ENCODE results near the gene SF3A2.

SF3A2 gene

GRCh38 chr19:2246014-2246620 is 9.5 kb downstream of the SF3A2 start:
- no peak for DNase-seq (ENCODE audit: low spot score)
- CTCF ChIA-PET = no interaction called here
- peak overlapping the region; percentile 68 for H3K27ac ChIP-seq
- TF ChIP-seq, protein P1, sequence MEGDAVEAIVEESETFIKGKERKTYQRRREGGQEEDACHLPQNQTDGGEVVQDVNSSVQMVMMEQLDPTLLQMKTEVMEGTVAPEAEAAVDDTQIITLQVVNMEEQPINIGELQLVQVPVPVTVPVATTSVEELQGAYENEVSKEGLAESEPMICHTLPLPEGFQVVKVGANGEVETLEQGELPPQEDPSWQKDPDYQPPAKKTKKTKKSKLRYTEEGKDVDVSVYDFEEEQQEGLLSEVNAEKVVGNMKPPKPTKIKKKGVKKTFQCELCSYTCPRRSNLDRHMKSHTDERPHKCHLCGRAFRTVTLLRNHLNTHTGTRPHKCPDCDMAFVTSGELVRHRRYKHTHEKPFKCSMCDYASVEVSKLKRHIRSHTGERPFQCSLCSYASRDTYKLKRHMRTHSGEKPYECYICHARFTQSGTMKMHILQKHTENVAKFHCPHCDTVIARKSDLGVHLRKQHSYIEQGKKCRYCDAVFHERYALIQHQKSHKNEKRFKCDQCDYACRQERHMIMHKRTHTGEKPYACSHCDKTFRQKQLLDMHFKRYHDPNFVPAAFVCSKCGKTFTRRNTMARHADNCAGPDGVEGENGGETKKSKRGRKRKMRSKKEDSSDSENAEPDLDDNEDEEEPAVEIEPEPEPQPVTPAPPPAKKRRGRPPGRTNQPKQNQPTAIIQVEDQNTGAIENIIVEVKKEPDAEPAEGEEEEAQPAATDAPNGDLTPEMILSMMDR (conservative IDR thresholded peaks at IDR 0.05; ENCODE audit: low read depth) = no peak
- POLR2A ChIA-PET (ENCODE audit: low non-redundant PET) = no interaction called here

DNA sequence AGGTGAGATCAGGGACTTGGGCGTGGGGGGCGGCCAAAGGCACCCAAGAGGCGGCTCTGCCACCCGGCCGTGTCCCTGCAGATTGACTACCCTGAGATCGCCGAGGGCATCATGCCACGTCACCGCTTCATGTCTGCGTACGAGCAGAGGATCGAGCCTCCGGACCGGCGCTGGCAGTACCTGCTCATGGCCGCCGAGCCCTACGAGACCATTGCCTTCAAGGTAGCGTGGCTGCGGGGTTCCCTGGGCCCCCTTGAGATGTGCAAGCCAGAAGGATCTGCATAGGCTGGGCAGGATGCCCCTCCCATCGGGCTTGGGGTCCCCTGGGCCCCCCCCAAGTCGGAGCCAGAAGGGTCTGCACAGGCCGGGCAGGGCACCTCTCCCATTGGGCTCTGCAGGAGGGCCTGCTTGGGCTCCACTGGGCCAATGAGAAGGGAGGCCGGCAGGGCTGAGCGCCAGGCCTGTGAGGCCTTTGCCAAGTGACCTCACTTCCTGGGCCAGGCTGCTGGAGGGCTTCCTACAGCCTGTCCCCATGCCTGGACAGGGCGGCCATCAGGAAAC is 10.3 kb downstream of the SF3A2 start:
- TF ChIP-seq, protein P1 (conservative IDR thresholded peaks at IDR 0.05; ENCODE audit: low read depth) = no peak
- no peak for DNase-seq (ENCODE audit: low spot score)
- POLR2A ChIA-PET (ENCODE audit: low non-redundant PET) = no interaction called here
- CTCF ChIA-PET = no interaction called here
- peak overlapping the region; percentile 68 for H3K27ac ChIP-seq

- ChIA-PET CTCF (no interaction called here), POLR2A (ENCODE audit: low non-redundant PET) (no interaction called here)
- H3K27ac ChIP-seq = peak overlapping the region; percentile 68
- no peak for DNase-seq (ENCODE audit: low spot score)
- TF ChIP-seq, protein P1 (conservative IDR thresholded peaks at IDR 0.05; ENCODE audit: low read depth) = no peak
Observed at GRCh38 chr19:2247433-2248101, 10.9 kb downstream of the SF3A2 start.

GRCh38 chr19:2248136-2249009 is 11.7 kb downstream of the SF3A2 start:
- ChIA-PET POLR2A (ENCODE audit: low non-redundant PET) (no interaction called here), CTCF (no interaction called here)
- TF ChIP-seq, protein P1 (conservative IDR thresholded peaks at IDR 0.05; ENCODE audit: low read depth) = no peak
- peak overlapping the region; percentile 49 for H3K27ac ChIP-seq
- DNase-seq (ENCODE audit: low spot score) = no peak

DNA sequence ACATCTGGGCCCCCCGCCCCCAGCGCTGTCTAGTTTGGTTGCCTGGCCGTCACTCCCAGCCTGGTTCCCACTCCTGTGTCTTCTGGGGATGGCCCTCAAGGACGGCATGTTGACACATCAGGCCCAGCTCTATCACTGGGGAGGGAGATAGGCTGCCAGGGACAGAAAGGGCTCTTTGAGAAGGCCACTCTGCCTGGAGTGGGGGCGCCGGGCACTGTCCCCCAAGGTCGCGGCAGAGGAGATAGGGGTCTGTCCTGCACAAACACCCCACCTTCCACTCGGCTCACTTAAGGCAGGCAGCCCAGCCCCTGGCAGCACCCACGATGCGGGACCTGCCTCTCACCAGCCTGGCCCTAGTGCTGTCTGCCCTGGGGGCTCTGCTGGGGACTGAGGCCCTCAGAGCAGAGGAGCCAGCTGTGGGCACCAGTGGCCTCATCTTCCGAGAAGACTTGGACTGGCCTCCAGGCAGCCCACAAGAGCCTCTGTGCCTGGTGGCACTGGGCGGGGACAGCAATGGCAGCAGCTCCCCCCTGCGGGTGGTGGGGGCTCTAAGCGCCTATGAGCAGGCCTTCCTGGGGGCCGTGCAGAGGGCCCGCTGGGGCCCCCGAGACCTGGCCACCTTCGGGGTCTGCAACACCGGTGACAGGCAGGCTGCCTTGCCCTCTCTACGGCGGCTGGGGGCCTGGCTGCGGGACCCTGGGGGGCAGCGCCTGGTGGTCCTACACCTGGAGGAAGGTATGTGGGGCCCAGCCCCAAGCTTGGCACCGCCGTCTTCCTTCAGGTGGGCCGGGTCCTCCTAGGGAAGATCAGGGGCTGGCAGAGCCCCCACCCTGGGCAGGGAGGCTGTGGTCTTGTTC is 12.6 kb downstream of the SF3A2 start, which contains the start of gene AMH:
Gene AMH (plus strand): TSS at position 314 of the 857 bp plus-strand sequence. CDS start 10 bp downstream, at position 324.
- POLR2A ChIA-PET (ENCODE audit: low non-redundant PET) = no interaction called here
- H3K27ac ChIP-seq = peak within 1 kb of the TSS; percentile 49
- DNase-seq (ENCODE audit: low spot score) = no peak
- TF ChIP-seq, protein P1 (conservative IDR thresholded peaks at IDR 0.05; ENCODE audit: low read depth) = no peak
- CTCF ChIA-PET = interaction anchor here (0.6 kb wide), 1 partner anchor 348 kb away, joined by 6 read pairs; no protein-coding TSS in a partner anchor

All from RWPE1 (cell line).